Renal cortical epithelial cell (primary cell): Measurements from ENCODE around the gene ADTRP. TPM values are rescaled to one million over a fixed set of nuclear protein-coding genes. Genes with fewer than 3 reads are reported as not detected.
"Not testable (repeated sequence)": the region's sequence is repeated elsewhere in the genome, so short reads cannot be mapped to it uniquely, and the experiment has no call there.

Source experiments
- DNase-seq: peaks from one replicate; pipeline ENCODE4 v3.0.0-alpha.2; 2011; ENCODE audit warnings: low read depth
- total RNA-seq: library from RNA; depleted of rRNA; stranded (reverse); fragments of >200 nt; gene quantifications from 2 replicates; pipeline ENCODE4 v1.2.3, GENCODE V29; 2014

Gene ADTRP
- total RNA-seq, 1 donor from 2014 or later, result 1.4 TPM

GRCh38 chr6:11803591-11803971 is 25.0 kb upstream of the ADTRP start:
- DNase-seq, result no peak

- DNase-seq, result peak; percentile 36
These were observed 24.4 kb upstream of the ADTRP start for GRCh38 chr6:11802886-11803590.

GRCh38 chr6:11800531-11800930 is 21.9 kb upstream of the ADTRP start:
- not testable (repeated sequence) for DNase-seq

GRCh38 chr6:11798538-11798937 is 19.9 kb upstream of the ADTRP start:
- peak; percentile 42 for DNase-seq

GRCh38 chr6:11798096-11798495 is 19.5 kb upstream of the ADTRP start:
- DNase-seq, result peak; percentile 57

GRCh38 chr6:11796829-11797228 is 18.2 kb upstream of the ADTRP start:
- no peak for DNase-seq

GRCh38 chr6:11795403-11795802 is 16.8 kb upstream of the ADTRP start:
- peak; percentile 22 for DNase-seq

- DNase-seq, result no peak
These were observed 14.7 kb upstream of the ADTRP start for GRCh38 chr6:11793277-11793676.

- no peak for DNase-seq
These were observed 12.9 kb upstream of the ADTRP start for GRCh38 chr6:11791354-11792107.

GRCh38 chr6:11789744-11790143 is 11.1 kb upstream of the ADTRP start:
- DNase-seq, result no peak

- no peak for DNase-seq
These were observed 9.4 kb upstream of the ADTRP start for GRCh38 chr6:11788043-11788442.

GRCh38 chr6:11785774-11786579 is 7.4 kb upstream of the ADTRP start:
- no peak for DNase-seq

- no peak for DNase-seq
These were observed 6.8 kb upstream of the ADTRP start for GRCh38 chr6:11785415-11785773.

GRCh38 chr6:11784341-11784740 is 5.7 kb upstream of the ADTRP start:
- DNase-seq, result no peak

GRCh38 chr6:11783524-11784064 is 5.0 kb upstream of the ADTRP start:
- DNase-seq, result no peak

GRCh38 chr6:11782524-11782923 is 3.9 kb upstream of the ADTRP start:
- DNase-seq, result no peak

GRCh38 chr6:11780097-11780428 is 1.5 kb upstream of the ADTRP start:
- no peak for DNase-seq

- no peak for DNase-seq
These were observed 910 bp upstream of the ADTRP start for GRCh38 chr6:11779329-11780096.

GRCh38 chr6:11778036-11778435 is 567 bp downstream of the ADTRP start:
- no peak for DNase-seq

GRCh38 chr6:11775791-11776409 is 2.7 kb downstream of the ADTRP start:
- DNase-seq, result no peak

- DNase-seq, result no peak
These were observed 4.2 kb downstream of the ADTRP start for GRCh38 chr6:11774426-11774825.
